Measurements from ENCODE around the gene KICS2. TPM values are rescaled to one million over a fixed set of nuclear protein-coding genes. Genes with fewer than 3 reads are reported as not detected.
A peak's percentile ranks its signal among the peaks of the same experiment; 100 is the strongest.

The KICS2 gene
- total RNA-seq, 1 experiment from 2014 or later: 9.6 TPM

DNA sequence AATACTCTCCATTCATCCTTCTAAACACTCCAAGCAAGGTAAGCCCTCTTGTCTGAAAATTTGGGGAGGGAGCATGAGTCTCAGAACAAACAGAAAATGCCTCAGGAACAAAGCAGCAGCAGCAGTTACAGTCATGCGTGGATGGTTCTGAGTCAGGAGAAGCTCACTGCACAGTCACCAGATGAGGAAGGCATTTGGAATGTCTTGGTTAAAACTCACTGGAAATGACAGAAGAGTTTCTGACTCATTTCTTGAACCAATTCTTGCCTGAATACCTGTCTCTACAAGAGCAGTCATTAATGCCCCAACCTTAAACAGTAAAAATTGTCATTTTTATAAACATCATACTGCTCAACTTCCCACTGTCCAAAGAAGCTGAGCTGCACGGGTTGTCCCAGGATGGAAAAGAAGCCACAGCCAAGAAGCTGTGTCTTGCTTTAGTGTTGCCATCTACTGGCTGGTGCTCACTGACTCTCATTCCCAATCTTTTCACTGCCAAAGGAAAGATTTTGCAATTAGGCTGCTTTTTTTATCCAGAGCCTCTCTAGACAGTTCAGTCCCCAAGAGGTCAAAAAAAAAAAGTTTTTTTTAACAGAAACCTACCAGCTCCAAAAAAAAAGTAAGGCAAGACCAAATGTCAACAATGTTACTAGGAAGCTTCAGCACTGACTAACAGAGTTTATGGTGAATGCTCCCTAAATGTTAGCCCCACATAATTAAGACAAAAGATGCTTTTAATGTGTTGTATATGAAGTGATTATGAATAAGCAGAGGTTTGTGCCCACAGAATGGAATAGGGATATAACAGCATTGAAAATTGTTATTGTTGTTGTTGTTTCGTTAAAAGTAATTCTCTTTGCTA is 40.4 kb downstream of the KICS2 start:
- ChIA-PET POLR2A (interaction anchor here (0.5 kb wide), 1 partner anchor 232 kb away, joined by 10 read pairs; no protein-coding TSS in a partner anchor), CTCF (interaction anchor here (0.6 to 1.2 kb wide), 6 partner anchors 31 to 342 kb away, joined by 3 to 7 read pairs (median 4); no protein-coding TSS in a partner anchor)
- peak overlapping the region in 1 of 2 experiments; percentile 2; a peak in 1 of 4 replicates for H3K4me3 ChIP-seq (ENCODE audit: low read depth in 2 of 2, low read length in 2 of 2)
- H3K4me1 ChIP-seq (ENCODE audit: control insufficient read depth, insufficient read depth, low read length): peaks cover 19% of the 10 kb centered on the region
- peak; percentile 96 for ATAC-seq
- H3K9me3 ChIP-seq (ENCODE audit: control insufficient read depth, insufficient read depth, low read depth, low read length): peaks cover 8% of the 10 kb centered on the region; the same call in 1 of the 2 replicates
- BruUV-seq (replicated peaks): no TSS peak
- intact Hi-C loops (cut with micrococcal nuclease; ENCODE audit: unreplicated experiment): loop anchor here (5.0 kb wide), 1 partner anchor 339 kb away; the partner anchor contains the start of gene SRGAP1
- no peaks in the 10 kb centered on the region for H3K36me3 ChIP-seq (ENCODE audit: control insufficient read depth, insufficient read depth, low read length)
- H3K27me3 ChIP-seq (ENCODE audit: control insufficient read depth, insufficient read depth, low read length): no peaks in the 10 kb centered on the region
- peak; percentile 93 for DNase-seq (ENCODE audit: low read depth, low spot score)
- H3K27ac ChIP-seq (ENCODE audit: low read length): peak overlapping the region; percentile 86
- in situ Hi-C loops (cut with HindIII; ENCODE audit: low pct_unique_long_range_greater_than_20kb, low sequenced_read_pairs): no loop called here
- peak; percentile 34; the same call in 1 of the 2 replicates for TF ChIP-seq POLR2AphosphoS5 (IDR thresholded peaks at IDR 0.05; ENCODE audit: low read depth, low read length)
- TF ChIP-seq TCF7L2 (IDR thresholded peaks at IDR 0.05; ENCODE audit: low read depth, low read length): no peak
- TF ChIP-seq SIN3A (IDR thresholded peaks at IDR 0.05; ENCODE audit: borderline replicate concordance, insufficient read depth, low read depth, low read length): no peak
- TF ChIP-seq, protein P1, sequence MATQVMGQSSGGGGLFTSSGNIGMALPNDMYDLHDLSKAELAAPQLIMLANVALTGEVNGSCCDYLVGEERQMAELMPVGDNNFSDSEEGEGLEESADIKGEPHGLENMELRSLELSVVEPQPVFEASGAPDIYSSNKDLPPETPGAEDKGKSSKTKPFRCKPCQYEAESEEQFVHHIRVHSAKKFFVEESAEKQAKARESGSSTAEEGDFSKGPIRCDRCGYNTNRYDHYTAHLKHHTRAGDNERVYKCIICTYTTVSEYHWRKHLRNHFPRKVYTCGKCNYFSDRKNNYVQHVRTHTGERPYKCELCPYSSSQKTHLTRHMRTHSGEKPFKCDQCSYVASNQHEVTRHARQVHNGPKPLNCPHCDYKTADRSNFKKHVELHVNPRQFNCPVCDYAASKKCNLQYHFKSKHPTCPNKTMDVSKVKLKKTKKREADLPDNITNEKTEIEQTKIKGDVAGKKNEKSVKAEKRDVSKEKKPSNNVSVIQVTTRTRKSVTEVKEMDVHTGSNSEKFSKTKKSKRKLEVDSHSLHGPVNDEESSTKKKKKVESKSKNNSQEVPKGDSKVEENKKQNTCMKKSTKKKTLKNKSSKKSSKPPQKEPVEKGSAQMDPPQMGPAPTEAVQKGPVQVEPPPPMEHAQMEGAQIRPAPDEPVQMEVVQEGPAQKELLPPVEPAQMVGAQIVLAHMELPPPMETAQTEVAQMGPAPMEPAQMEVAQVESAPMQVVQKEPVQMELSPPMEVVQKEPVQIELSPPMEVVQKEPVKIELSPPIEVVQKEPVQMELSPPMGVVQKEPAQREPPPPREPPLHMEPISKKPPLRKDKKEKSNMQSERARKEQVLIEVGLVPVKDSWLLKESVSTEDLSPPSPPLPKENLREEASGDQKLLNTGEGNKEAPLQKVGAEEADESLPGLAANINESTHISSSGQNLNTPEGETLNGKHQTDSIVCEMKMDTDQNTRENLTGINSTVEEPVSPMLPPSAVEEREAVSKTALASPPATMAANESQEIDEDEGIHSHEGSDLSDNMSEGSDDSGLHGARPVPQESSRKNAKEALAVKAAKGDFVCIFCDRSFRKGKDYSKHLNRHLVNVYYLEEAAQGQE (IDR thresholded peaks at IDR 0.05; ENCODE audit: insufficient read depth in 1 of 2, low read depth in 2 of 2, low read length in 1 of 2): no peak
- TF ChIP-seq, protein P2, sequence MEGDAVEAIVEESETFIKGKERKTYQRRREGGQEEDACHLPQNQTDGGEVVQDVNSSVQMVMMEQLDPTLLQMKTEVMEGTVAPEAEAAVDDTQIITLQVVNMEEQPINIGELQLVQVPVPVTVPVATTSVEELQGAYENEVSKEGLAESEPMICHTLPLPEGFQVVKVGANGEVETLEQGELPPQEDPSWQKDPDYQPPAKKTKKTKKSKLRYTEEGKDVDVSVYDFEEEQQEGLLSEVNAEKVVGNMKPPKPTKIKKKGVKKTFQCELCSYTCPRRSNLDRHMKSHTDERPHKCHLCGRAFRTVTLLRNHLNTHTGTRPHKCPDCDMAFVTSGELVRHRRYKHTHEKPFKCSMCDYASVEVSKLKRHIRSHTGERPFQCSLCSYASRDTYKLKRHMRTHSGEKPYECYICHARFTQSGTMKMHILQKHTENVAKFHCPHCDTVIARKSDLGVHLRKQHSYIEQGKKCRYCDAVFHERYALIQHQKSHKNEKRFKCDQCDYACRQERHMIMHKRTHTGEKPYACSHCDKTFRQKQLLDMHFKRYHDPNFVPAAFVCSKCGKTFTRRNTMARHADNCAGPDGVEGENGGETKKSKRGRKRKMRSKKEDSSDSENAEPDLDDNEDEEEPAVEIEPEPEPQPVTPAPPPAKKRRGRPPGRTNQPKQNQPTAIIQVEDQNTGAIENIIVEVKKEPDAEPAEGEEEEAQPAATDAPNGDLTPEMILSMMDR (IDR thresholded peaks at IDR 0.05): peak; percentile 80

DNA sequence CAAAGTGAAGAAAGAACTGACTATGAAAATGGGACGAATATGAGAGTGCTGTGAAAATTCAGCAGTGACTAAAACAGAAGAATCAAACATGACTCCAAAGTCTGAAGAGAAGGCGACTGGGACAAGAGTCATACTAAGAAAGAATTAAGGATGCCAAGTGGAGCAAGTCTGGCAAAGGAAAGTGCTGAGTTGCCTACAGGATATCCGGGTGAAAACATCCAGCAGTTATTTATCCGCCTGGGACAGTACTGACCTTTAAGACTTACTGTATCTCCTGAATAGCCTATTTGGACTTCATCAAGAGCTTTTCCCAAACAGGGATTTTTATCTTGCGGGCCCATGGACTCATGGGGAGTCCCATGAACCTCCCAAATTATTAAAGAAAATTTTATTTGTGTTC is 41.1 kb downstream of the KICS2 start:
- TF ChIP-seq, protein P2 (IDR thresholded peaks at IDR 0.05): no peak
- TF ChIP-seq, protein P1 (IDR thresholded peaks at IDR 0.05; ENCODE audit: insufficient read depth in 1 of 2, low read depth in 2 of 2, low read length in 1 of 2): no peak
- no peak for TF ChIP-seq TCF7L2 (IDR thresholded peaks at IDR 0.05; ENCODE audit: low read depth, low read length)
- TF ChIP-seq SIN3A (IDR thresholded peaks at IDR 0.05; ENCODE audit: borderline replicate concordance, insufficient read depth, low read depth, low read length): no peak
- no peak for TF ChIP-seq POLR2AphosphoS5 (IDR thresholded peaks at IDR 0.05; ENCODE audit: low read depth, low read length)
- H3K27me3 ChIP-seq (ENCODE audit: control insufficient read depth, insufficient read depth, low read length): no peaks in the 10 kb centered on the region
- no peaks in the 10 kb centered on the region for H3K36me3 ChIP-seq (ENCODE audit: control insufficient read depth, insufficient read depth, low read length)
- peaks cover 8% of the 10 kb centered on the region; the same call in 1 of the 2 replicates for H3K9me3 ChIP-seq (ENCODE audit: control insufficient read depth, insufficient read depth, low read depth, low read length)
- POLR2A ChIA-PET: no interaction called here
- intact Hi-C loops (cut with micrococcal nuclease; ENCODE audit: unreplicated experiment) (loop anchor here (5.0 kb wide), 1 partner anchor 339 kb away; the partner anchor contains the start of gene SRGAP1), in situ Hi-C loops (cut with HindIII; ENCODE audit: low pct_unique_long_range_greater_than_20kb, low sequenced_read_pairs) (no loop called here)
- CTCF ChIA-PET: interaction anchor here (0.6 to 1.0 kb wide), 4 partner anchors 269 to 342 kb away, joined by 3 to 4 read pairs (median 4); no protein-coding TSS in a partner anchor
- H3K27ac ChIP-seq (ENCODE audit: low read length): peak overlapping the region; percentile 86
- peak; percentile 74 for ATAC-seq
- H3K4me1 ChIP-seq (ENCODE audit: control insufficient read depth, insufficient read depth, low read length): peaks cover 19% of the 10 kb centered on the region
- peak; percentile 39 for DNase-seq (ENCODE audit: low read depth, low spot score)
- peak overlapping the region in 1 of 2 experiments; percentile 2; a peak in 1 of 4 replicates for H3K4me3 ChIP-seq (ENCODE audit: low read depth in 2 of 2, low read length in 2 of 2)
- BruUV-seq (replicated peaks): TSS peak; percentile 87

Measured in Panc1 (cell line).